AG09309 (cell line): Measurements from ENCODE around the gene EMID1.
A peak's percentile ranks its signal among the peaks of the same experiment; 100 is the strongest.

Experiments used
- DNase-seq: peaks from one replicate; pipeline ENCODE4 v3.0.0-alpha.2; 2010; ENCODE audit warnings: low read depth
- H3K4me3 ChIP-seq: 2 replicates; pipeline ENCODE4 v1.5.1; 2011; ENCODE audit warnings: mild to moderate bottlenecking, low read depth, low read length, moderate library complexity; ENCODE audit not compliant: control insufficient read depth
- CTCF ChIP-seq: IDR thresholded peaks from 2 replicates; pipeline ENCODE4 v1.5.1; 2011; ENCODE audit warnings: mild to moderate bottlenecking, low read depth, low read length, inconsistent platforms; ENCODE audit not compliant: insufficient read depth, control insufficient read depth; ENCODE audit errors: missing control alignments

Gene EMID1

GRCh38 chr22:29260031-29260560, 54.4 kb downstream of the EMID1 start:
- TF ChIP-seq CTCF = no peak
- no peak overlapping the region for H3K4me3 ChIP-seq
- no peak for DNase-seq

- no peak for DNase-seq
- TF ChIP-seq CTCF = no peak
- no peak overlapping the region for H3K4me3 ChIP-seq
Observed at GRCh38 chr22:29260601-29261315, 55.1 kb downstream of the EMID1 start.

GRCh38 chr22:29263791-29264276, 58.1 kb downstream of the EMID1 start:
- no peak overlapping the region for H3K4me3 ChIP-seq
- DNase-seq = no peak
- no peak for TF ChIP-seq CTCF

GRCh38 chr22:29265305-29265704, 59.6 kb downstream of the EMID1 start:
- no peak overlapping the region for H3K4me3 ChIP-seq
- TF ChIP-seq CTCF = no peak
- no peak for DNase-seq

- no peak for TF ChIP-seq CTCF
- no peak overlapping the region for H3K4me3 ChIP-seq
- no peak for DNase-seq
Observed at GRCh38 chr22:29265929-29266328, 60.2 kb downstream of the EMID1 start.

GRCh38 chr22:29266564-29267461, 61.1 kb downstream of the EMID1 start:
- DNase-seq = no peak
- H3K4me3 ChIP-seq = peak overlapping the region; percentile 86
- no peak for TF ChIP-seq CTCF
